Coronary artery (tissue), 2 donors: ENCODE data around the gene MYO5C.
"Not testable (repeated sequence)": the region's sequence is repeated elsewhere in the genome, so short reads cannot be mapped to it uniquely, and the experiment has no call there.

Experiments used
- DNase-seq: peaks from one replicate; pipeline ENCODE4 v3.0.0-alpha.2; 2017; ENCODE audit warnings: low spot score
- H3K27ac ChIP-seq, 2 donors: fragments of 200-600 bp; sonication (generic); one replicate each; pipeline ENCODE4 v1.5.1; 2016 to 2019
- H3K4me3 ChIP-seq: fragments of 200-600 bp; sonication (generic); 2 replicates; pipeline ENCODE4 v1.5.1; 2016; ENCODE audit warnings: mild to moderate bottlenecking, moderate library complexity
- TF ChIP-seq, protein P1 (sequence below): fragments of 200-600 bp; sonication (generic); IDR thresholded peaks from one replicate; pipeline ENCODE4 v1.5.1; 2019; ENCODE audit warnings: antibody characterized with exemption

Gene MYO5C

DNA sequence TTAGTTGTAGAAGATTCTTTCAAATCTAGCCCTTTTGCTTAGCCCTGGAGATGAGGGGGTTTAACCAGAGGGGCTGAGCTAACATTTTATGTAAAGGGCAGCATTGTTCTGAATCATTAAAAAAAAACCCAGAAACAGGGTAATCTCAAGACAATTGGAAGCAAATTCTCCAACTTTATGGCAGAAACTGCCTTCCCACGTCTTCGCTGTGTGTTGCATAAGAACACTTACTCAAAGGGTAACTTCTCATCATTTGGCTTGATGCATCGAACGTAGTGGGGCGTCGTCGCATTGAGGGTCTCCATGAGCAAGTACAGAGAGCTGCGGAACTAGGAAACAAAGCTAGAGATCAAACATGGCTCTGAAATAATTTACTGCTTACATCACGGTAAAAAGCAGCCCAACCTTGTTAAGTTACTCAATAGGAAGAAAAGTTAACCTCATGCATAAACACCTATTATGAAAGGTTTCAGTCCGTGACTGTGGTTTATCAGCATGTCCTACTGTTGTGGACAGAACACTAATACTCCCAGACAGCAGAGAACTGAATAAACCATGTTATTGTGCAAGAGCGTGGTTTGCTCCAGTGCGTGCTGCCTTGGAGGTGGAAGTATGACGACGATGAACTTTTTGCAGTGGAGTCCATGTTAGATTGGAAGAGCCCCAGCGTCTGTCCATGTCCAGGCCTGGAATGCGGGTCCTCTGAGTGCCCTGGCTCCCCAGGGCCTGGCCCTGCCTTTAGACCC, 48.7 kb downstream of the MYO5C start:
- Histone ChIP-seq H3K27ac (no peak overlapping the region), H3K4me3 (no peak overlapping the region)
- TF ChIP-seq, protein P1, sequence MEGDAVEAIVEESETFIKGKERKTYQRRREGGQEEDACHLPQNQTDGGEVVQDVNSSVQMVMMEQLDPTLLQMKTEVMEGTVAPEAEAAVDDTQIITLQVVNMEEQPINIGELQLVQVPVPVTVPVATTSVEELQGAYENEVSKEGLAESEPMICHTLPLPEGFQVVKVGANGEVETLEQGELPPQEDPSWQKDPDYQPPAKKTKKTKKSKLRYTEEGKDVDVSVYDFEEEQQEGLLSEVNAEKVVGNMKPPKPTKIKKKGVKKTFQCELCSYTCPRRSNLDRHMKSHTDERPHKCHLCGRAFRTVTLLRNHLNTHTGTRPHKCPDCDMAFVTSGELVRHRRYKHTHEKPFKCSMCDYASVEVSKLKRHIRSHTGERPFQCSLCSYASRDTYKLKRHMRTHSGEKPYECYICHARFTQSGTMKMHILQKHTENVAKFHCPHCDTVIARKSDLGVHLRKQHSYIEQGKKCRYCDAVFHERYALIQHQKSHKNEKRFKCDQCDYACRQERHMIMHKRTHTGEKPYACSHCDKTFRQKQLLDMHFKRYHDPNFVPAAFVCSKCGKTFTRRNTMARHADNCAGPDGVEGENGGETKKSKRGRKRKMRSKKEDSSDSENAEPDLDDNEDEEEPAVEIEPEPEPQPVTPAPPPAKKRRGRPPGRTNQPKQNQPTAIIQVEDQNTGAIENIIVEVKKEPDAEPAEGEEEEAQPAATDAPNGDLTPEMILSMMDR, result no peak
- no peak for DNase-seq

DNA sequence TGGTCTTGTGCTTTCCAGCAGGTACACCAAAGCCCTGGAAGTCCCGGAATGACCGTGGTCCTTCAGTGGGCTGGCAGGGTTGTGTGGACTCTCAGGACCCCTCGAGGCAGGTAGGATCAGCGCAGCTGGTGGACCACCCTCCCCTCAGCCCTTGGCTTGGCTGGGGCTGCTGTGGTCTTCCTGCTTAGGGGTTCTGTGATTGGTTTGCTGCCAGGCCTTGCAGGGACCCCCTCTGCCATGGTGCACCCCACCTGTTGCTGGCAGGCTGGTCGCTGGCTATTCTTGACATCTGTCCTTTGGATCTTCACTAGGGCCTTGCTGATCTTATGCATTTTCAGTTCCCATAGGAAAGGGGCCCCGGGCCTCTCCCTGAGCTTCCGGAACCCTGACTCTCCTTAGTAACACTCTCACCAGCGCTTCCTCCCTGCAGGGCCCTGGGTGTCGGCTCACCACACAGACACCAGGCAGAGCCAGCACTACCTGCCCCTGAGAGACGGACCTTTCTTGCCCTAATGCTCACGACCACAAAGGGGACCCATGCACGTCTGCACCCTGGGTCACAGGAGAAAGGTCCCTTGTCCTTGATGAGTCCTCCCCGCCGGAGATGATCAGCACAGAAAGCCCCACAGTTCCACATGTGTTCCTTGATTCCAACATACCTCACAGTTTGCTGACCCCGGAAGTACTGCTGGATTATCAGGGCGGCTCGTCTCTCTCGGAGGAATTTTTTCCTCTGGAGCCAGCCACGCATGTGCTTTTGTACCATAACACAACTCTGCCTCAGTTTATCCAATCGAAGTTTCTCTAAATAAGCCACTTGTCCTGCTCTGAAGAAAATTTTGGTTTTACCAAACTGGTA, 51.7 kb downstream of the MYO5C start:
- no peak overlapping the region for H3K27ac ChIP-seq
- no peak overlapping the region for H3K4me3 ChIP-seq
- DNase-seq, result no peak
- TF ChIP-seq, protein P1, result no peak

DNA sequence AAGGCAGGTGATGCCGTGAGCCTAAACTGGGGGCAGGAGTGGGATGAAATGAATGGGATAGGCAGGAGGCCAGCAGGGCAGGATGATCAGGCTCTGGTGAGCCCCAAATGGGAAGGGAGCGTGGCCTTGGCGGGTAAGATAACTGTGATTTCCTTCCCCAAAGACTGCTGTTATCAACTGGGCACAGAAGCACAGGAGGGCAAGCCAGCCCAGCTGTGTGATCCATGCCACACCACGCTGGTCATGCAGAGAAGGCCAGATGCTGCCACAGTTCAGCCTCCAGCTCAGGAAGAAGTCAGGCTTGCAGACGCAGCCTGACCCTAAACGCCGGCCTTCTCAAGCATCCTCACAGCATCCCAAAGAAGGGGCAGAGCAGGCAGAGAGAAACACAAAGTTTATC, 52.3 kb downstream of the MYO5C start:
- no peak overlapping the region for H3K27ac ChIP-seq
- no peak overlapping the region for H3K4me3 ChIP-seq
- TF ChIP-seq, protein P1, result no peak
- DNase-seq, result no peak

DNA sequence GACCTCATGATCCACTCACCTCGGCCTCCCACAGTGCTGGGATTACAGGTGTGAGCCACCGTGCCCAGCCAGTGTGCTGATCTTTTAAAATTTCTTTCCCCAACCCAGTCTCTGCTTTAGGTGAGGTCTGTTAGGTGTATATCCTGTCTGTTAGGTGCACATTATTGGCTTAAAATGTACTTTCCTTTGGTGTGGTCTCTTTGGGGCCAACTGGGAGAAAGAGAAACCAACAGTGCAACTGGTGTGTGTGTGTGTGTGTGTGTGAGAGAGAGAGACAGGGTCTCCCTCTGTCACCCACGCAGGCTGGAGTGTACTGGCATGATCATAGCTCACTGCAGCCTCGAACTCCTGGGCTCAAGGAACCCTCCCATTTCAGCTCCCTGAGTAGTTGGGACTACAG, 54.1 kb downstream of the MYO5C start:
- DNase-seq, result no peak
- no peak overlapping the region for H3K4me3 ChIP-seq
- no peak overlapping the region for H3K27ac ChIP-seq
- TF ChIP-seq, protein P1, result no peak

DNA sequence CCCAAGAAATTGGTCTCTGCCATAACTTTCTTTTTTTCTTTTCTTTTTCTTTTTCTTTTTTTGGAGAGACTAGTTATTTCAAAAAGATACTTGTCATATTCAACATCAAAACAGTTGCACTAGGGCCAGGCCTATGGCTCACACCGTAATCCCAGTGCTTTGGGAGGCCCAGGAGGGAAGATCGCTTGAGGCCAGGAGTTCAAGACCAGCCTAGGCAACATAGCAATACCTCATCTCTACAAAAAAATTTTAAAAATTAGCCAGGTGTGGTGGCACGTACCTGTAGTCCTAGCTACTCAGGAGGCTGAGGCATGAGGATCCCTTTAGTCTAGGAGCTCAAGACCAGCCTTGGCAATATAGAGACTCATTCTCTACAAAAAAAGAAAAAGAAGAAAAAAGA, 55.4 kb downstream of the MYO5C start:
- DNase-seq, result no peak
- TF ChIP-seq, protein P1, result no peak
- no peak overlapping the region for H3K27ac ChIP-seq
- no peak overlapping the region for H3K4me3 ChIP-seq

DNA sequence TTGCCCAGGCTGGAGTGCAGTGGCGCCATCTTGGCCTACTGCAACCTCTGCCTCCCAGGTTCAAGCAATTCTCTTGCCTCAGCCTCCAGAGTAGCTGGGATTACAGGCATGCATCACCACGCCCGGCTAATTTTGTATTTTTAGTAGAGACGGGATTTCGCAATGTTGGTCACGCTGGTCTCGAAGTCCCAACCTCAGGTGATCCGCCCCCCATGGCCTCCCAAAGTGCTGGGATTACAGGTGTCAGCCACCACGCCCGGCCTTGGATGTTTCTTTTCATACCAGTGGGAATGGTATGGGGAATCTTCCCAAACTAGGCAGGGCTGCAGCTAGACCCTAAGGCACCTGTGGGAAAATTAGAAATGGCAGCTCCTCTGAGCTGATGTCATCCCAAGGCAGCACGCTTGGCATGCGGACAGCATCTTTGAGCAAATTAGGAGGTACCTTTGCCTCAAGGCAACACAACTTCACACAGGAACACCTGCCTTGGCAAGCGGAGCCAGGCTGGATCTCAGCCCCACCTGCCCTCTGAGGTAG, 56.5 kb downstream of the MYO5C start:
- H3K27ac ChIP-seq, H3K4me3 ChIP-seq, DNase-seq: not testable (repeated sequence)

DNA sequence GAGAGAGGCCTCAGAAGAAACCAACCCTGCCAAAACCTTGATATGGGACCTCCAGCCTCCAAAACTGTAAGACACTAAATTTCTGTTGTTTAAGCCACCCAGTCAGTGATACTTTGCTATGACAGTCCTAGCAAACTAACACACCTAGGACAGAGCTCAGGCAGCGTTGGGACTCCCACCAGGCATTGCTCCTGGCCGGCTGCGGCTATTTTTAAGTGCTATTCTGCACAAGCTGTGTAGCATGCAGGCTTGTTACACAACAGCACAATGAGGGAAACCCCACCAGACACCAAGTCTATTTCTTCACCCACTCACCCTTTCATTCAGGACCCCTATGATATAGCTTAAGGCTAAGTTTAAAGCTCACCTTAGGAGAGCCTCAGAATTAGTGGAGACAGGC, 57.5 kb downstream of the MYO5C start:
- TF ChIP-seq, protein P1, result no peak
- no peak overlapping the region for H3K27ac ChIP-seq
- no peak overlapping the region for H3K4me3 ChIP-seq
- DNase-seq, result no peak
